B cell (primary cell): ENCODE measurements around the gene SLC16A10. TPM values are rescaled to one million over a fixed set of nuclear protein-coding genes. Genes with fewer than 3 reads are reported as not detected.

Experiments
- ATAC-seq: fragments of 200-7000 bp; cut with Tn5 transposase; one replicate; pipeline ENCODE4 v1.10.0; 2021; ENCODE audit warnings: low read depth, mild to moderate bottlenecking, moderate number of reproducible peaks, moderate library complexity
- CTCF ChIA-PET: fragments of 350-600 bp; sonication (Branson Sonifier 250); formaldehyde crosslinking; loops from one replicate; lab custom pipeline; 2021; ENCODE audit warnings: antibody characterized with exemption, inconsistent platforms; lab: Charles Lee
- POLR2A ChIA-PET: fragments of 350-600 bp; sonication (Branson Sonifier 250); formaldehyde crosslinking; loops from one replicate; lab custom pipeline; 2021; ENCODE audit warnings: antibody characterized with exemption; lab: Charles Lee
- DNase-seq: peaks from one replicate; pipeline ENCODE4 v3.0.0; 2013
- H2AFZ ChIP-seq: 2 replicates; pipeline ENCODE4 v1.6.1; 2012; ENCODE audit warnings: mild to moderate bottlenecking, low read depth, low read length; ENCODE audit not compliant: insufficient read depth, poor library complexity, severe bottlenecking
- H3K27ac ChIP-seq, 2 donors: 1 replicate in 1 of 2; 2 replicates in 1 of 2; pipeline ENCODE4 v1.5.1; 2012 to 2013; ENCODE audit warnings: low read length in 2 of 2, mild to moderate bottlenecking in 2 of 2, moderate library complexity in 1 of 2
- H3K27me3 ChIP-seq, 4 experiments: fragments of 200-600 bp in 1 of 4; sonication (generic) in 1 of 4; replicated peaks in 1 of 4; 1 replicate in 2 of 4; 2 replicates in 2 of 4; pipeline versions ENCODE4 v1.6.1 to v1.7.0; 2013 to 2016; ENCODE audit warnings: low read length in 3 of 4, mild to moderate bottlenecking in 2 of 4, mixed read lengths in 1 of 4, moderate library complexity in 1 of 4; ENCODE audit not compliant: insufficient read depth in 4 of 4, control insufficient read depth in 3 of 4; ENCODE audit errors: control extremely low read depth in 1 of 4
- H3K36me3 ChIP-seq, 2 experiments: replicated peaks in 1 of 2; 1 replicate in 1 of 2; 2 replicates in 1 of 2; pipeline versions ENCODE4 v1.6.1 to v1.7.1; 2013; ENCODE audit warnings: low read length in 1 of 2; ENCODE audit not compliant: insufficient read depth in 2 of 2, control insufficient read depth in 1 of 2; ENCODE audit errors: control extremely low read depth in 1 of 2, extremely low read depth in 1 of 2
- H3K4me1 ChIP-seq, 2 donors: fragments of 200-600 bp in 1 of 2; sonication (generic) in 1 of 2; 1 replicate in 1 of 2; 2 replicates in 1 of 2; pipeline versions ENCODE4 v1.5.1 to v1.6.1; 2013 to 2017; ENCODE audit warnings: low read length in 2 of 2; ENCODE audit not compliant: control insufficient read depth in 2 of 2, insufficient read depth in 2 of 2
- H3K4me2 ChIP-seq: replicated peaks from 2 replicates; pipeline ENCODE3; 2012; ENCODE audit warnings: mild to moderate bottlenecking, low read depth, low read length; ENCODE audit not compliant: poor library complexity, severe bottlenecking
- H3K4me3 ChIP-seq, 5 experiments: fragments of 200-600 bp in 1 of 5; sonication (generic) in 1 of 5; 1 replicate in 3 of 5; 2 replicates in 2 of 5; pipeline versions ENCODE4 v1.5.1 to v1.7.0; 2011 to 2016; ENCODE audit warnings: low read length in 4 of 5, mild to moderate bottlenecking in 4 of 5, low read depth in 2 of 5, control low read depth in 1 of 5, moderate library complexity in 1 of 5; ENCODE audit not compliant: insufficient read depth in 1 of 5; ENCODE audit errors: control extremely low read depth in 1 of 5, extremely low read depth in 1 of 5
- H3K79me2 ChIP-seq: fragments of 200-600 bp; sonication (generic); one replicate; pipeline ENCODE4 v1.6.0; 2016; ENCODE audit warnings: low read length; ENCODE audit not compliant: control insufficient read depth, insufficient read depth
- H3K9ac ChIP-seq: fragments of 200-600 bp; sonication (generic); 2 replicates; pipeline ENCODE4 v1.6.1; 2017; ENCODE audit warnings: mild to moderate bottlenecking, low read length, moderate library complexity
- H3K9me3 ChIP-seq, 3 donors: one replicate each; pipeline versions ENCODE4 v1.6.1 to v1.7.1; 2013; ENCODE audit warnings: low read length in 2 of 3; ENCODE audit not compliant: control insufficient read depth in 2 of 3, insufficient read depth in 1 of 3; ENCODE audit errors: control extremely low read depth in 1 of 3
- H4K20me1 ChIP-seq: 2 replicates; pipeline ENCODE4 v1.6.0; 2012; ENCODE audit warnings: mild to moderate bottlenecking, low read length; ENCODE audit not compliant: insufficient read depth, control insufficient read depth, poor library complexity, severe bottlenecking
- H3K27ac Mint-ChIP-seq: one replicate; pipeline ENCODE4 v1.8.0; 2021; ENCODE audit warnings: mixed read lengths
- H3K27me3 Mint-ChIP-seq: one replicate; pipeline ENCODE4 v1.8.0; 2021; ENCODE audit warnings: mixed read lengths
- H3K4me1 Mint-ChIP-seq: one replicate; pipeline ENCODE4 v1.8.0; 2021; ENCODE audit warnings: mixed read lengths
- H3K4me3 Mint-ChIP-seq: one replicate; pipeline ENCODE4 v1.8.0; 2021; ENCODE audit warnings: mixed read lengths
- H3K9me3 Mint-ChIP-seq: one replicate; pipeline ENCODE4 v1.8.0; 2022; ENCODE audit warnings: mixed read lengths; ENCODE audit not compliant: insufficient read depth
- EZH2 ChIP-seq: IDR thresholded peaks from 2 replicates; pipeline ENCODE4 v1.6.1; 2012; ENCODE audit warnings: borderline replicate concordance, low read depth, mild to moderate bottlenecking, moderate library complexity, low read length; ENCODE audit not compliant: insufficient read depth, poor library complexity, severe bottlenecking
- WGBS: methylation state at CpG from one replicate; pipeline ENCODE4 v1.1.5; 2013; ENCODE audit warnings: missing lambda C conversion rate; ENCODE audit not compliant: insufficient coverage; 5-methylcytosine and 5-hydroxymethylcytosine counted together
- intact Hi-C: fragments of 100-400 bp; cut with micrococcal nuclease; formaldehyde crosslinking; loops from one replicate; pipeline ENCODE4 v1.10.0; 2022
- polyA plus RNA-seq: library from polyadenylated mRNA; depleted of rRNA; stranded (reverse); fragments of >200 nt; gene quantifications from 2 replicates; pipeline ENCODE4 v1.2.3, GENCODE V29; 2012
- total RNA-seq, 2 donors: library from RNA; stranded (reverse); fragments of 120-200 nt in 1 of 2; gene quantifications; 1 replicate in 1 of 2; 2 replicates in 1 of 2; pipeline versions ENCODE4 v1.2.3 to v1.2.4, GENCODE V29; 2013 to 2022
- TF ChIP-seq, protein P1 (sequence below): fragments of 200-600 bp; IDR thresholded peaks from one replicate; pipeline ENCODE4 v1.8.0; 2022; ENCODE audit warnings: antibody characterized with exemption, mild to moderate bottlenecking

Gene SLC16A10
- total and polyA plus RNA-seq, 2 donors (not counting 1 experiment from before 2014, with no cell fraction given) = 0.06 to 0.71 TPM

DNA sequence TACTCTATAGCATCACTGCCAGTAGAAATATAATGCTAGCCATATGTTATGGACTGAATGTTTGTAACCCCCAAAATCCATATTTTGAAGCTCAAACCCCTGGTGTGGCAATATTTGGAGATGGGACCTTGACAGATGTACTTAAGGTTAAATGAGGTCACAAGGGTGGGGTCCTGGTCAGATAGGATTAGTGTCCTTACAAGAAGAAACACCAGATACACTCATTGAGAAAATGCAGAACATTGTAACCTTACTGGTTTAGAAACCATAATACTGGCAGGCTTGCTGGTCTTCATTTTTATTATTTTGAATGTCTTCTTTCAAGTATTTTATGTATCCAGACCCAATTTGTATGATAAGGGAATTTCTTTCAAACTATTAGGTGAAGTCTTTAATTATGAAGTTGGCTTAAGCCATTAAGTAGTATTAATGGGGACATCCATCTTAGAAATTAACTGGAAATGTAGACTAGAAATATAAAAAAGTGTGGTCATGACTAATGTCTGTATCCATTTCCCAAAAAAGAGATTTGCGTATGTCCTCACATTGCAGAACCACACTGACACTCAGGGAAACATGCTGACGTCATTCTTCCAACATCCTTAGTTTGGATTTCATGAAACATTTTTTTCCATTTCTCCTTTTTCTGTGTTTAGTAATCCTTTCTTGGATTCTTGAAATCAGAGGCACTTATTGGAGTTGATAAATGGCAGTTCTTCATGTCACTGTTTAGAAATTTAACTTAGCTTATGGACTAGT lies 32.4 kb downstream of the SLC16A10 start:
- H3K27ac ChIP-seq = no peak overlapping the region
- no CpG with 5 or more reads among the region's 2 CpGs for WGBS
- no peaks in the 10 kb centered on the region for H3K36me3 ChIP-seq
- H3K9ac ChIP-seq = no peak overlapping the region
- ChIA-PET CTCF (no interaction called here), POLR2A (no interaction called here)
- no peaks in the 10 kb centered on the region for H4K20me1 ChIP-seq
- intact Hi-C loops = no loop called here
- no peak overlapping the region for H2AFZ ChIP-seq
- H3K4me3 ChIP-seq = no peak overlapping the region
- ATAC-seq (no peak), DNase-seq (no peak)
- H3K4me2 ChIP-seq = no peak overlapping the region
- no peaks in the 10 kb centered on the region for H3K27me3 ChIP-seq
- H3K27me3 Mint-ChIP-seq = peaks cover 3% of the 10 kb centered on the region
- no peak overlapping the region for H3K4me3 Mint-ChIP-seq
- peaks cover 0 to 3% (median 0%) of the 10 kb centered on the region in 3 donors for H3K9me3 ChIP-seq
- no peaks in the 10 kb centered on the region for H3K9me3 Mint-ChIP-seq
- peaks cover 3% of the 10 kb centered on the region for H3K4me1 Mint-ChIP-seq
- no peaks in the 10 kb centered on the region for H3K79me2 ChIP-seq
- H3K27ac Mint-ChIP-seq = no peak overlapping the region
- TF ChIP-seq EZH2 = no peak
- TF ChIP-seq, protein P1, sequence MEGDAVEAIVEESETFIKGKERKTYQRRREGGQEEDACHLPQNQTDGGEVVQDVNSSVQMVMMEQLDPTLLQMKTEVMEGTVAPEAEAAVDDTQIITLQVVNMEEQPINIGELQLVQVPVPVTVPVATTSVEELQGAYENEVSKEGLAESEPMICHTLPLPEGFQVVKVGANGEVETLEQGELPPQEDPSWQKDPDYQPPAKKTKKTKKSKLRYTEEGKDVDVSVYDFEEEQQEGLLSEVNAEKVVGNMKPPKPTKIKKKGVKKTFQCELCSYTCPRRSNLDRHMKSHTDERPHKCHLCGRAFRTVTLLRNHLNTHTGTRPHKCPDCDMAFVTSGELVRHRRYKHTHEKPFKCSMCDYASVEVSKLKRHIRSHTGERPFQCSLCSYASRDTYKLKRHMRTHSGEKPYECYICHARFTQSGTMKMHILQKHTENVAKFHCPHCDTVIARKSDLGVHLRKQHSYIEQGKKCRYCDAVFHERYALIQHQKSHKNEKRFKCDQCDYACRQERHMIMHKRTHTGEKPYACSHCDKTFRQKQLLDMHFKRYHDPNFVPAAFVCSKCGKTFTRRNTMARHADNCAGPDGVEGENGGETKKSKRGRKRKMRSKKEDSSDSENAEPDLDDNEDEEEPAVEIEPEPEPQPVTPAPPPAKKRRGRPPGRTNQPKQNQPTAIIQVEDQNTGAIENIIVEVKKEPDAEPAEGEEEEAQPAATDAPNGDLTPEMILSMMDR = no peak
- no peaks in the 10 kb centered on the region for H3K4me1 ChIP-seq

GRCh38 chr6:111121789-111122350 lies 34.6 kb downstream of the SLC16A10 start:
- H3K27ac Mint-ChIP-seq = no peak overlapping the region
- intact Hi-C loops = no loop called here
- CTCF ChIA-PET = no interaction called here

More at GRCh38 chr6:111121789-111122350, 34.6 kb downstream of the SLC16A10 start:
- no peak overlapping the region for H3K4me3 ChIP-seq
- no peaks in the 10 kb centered on the region for H3K27me3 ChIP-seq
- no peak overlapping the region for H3K9ac ChIP-seq
- ATAC-seq (no peak), DNase-seq (no peak)
- H3K4me1 Mint-ChIP-seq = peaks cover 3% of the 10 kb centered on the region
- no peaks in the 10 kb centered on the region for H3K9me3 Mint-ChIP-seq
- H3K27me3 Mint-ChIP-seq = no peaks in the 10 kb centered on the region
- no peak overlapping the region for H3K4me2 ChIP-seq
- H3K9me3 ChIP-seq = peaks cover 0 to 3% (median 0%) of the 10 kb centered on the region in 3 donors
- H3K27ac ChIP-seq = no peak overlapping the region
- TF ChIP-seq EZH2 = no peak
- TF ChIP-seq, protein P1 = no peak
- no peaks in the 10 kb centered on the region for H3K79me2 ChIP-seq
- no peaks in the 10 kb centered on the region for H4K20me1 ChIP-seq
- POLR2A ChIA-PET = no interaction called here
- H3K4me1 ChIP-seq = no peaks in the 10 kb centered on the region
- 92% methylated on average over 2 of the region's 4 CpGs for WGBS
- no peak overlapping the region for H2AFZ ChIP-seq
- H3K4me3 Mint-ChIP-seq = no peak overlapping the region
- no peaks in the 10 kb centered on the region for H3K36me3 ChIP-seq
